Activated CD4-positive, alpha-beta T cell treated with anti-CD3 and anti-CD28 coated beads, Interleukin-2, amount 50 U/mL, for 4 hours (primary cell): ENCODE results near the gene SUGCT.

Source experiments
- DNase-seq, 2 experiments: peaks; one replicate each; pipeline ENCODE4 v3.0.0-alpha.2; 2020

Gene SUGCT

DNA sequence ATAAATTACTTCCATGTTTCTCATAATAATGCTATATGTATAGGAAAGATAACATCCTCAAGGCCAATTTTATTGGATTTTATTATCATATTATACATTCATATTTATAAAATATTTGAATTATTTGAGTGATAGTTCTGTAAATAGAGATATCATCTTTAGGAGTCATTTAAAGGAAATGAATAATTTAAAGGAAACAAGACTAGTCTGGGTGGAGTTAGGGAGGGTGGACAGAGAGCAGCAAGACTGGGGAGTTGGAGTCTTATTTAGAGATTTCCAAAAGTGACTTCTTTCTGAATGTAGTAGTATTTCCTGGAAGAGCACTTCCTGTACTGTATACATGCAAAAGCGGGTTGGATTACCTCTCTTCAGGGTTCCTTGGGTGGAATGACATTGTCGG, 342.3 kb downstream of the SUGCT start:
- no peak for DNase-seq

DNA sequence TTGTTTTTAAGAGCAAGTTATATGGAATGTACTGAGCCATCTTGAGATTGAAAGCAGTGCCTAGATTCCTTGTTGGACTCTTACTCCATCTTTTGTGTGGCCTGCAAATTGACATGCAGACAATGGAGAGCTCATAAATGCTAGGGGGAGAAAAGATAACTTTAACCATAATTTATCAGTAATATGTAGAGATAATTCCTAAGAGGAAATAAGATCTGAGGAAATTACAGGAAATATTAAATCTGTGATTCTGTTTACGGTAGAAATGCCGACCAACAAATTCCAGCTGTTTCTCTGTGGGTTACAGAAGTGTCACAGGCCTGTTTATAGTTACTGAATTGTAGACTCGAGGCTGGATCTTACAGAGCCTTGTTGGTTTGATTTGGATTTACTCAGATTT, 348.0 kb downstream of the SUGCT start:
- no peak for DNase-seq

DNA sequence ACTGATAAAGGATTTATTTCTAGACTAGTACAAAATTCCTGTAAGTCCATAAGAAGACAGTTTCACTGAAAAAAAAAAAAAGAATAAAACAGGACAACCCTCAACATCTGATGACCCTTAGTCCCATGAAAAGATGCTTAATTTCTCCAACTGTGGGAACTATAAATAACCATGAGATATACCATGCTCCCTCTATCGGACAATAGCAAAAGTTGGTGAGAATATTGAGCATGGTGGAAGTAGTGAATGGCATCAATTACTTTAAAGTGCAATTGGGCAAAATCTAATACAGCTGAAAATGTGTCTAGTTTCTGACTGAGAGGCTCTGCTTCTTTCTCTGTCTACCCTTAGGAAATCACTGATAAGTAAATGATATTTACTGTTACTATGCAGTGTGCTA, 348.8 kb downstream of the SUGCT start:
- no peak for DNase-seq

DNA sequence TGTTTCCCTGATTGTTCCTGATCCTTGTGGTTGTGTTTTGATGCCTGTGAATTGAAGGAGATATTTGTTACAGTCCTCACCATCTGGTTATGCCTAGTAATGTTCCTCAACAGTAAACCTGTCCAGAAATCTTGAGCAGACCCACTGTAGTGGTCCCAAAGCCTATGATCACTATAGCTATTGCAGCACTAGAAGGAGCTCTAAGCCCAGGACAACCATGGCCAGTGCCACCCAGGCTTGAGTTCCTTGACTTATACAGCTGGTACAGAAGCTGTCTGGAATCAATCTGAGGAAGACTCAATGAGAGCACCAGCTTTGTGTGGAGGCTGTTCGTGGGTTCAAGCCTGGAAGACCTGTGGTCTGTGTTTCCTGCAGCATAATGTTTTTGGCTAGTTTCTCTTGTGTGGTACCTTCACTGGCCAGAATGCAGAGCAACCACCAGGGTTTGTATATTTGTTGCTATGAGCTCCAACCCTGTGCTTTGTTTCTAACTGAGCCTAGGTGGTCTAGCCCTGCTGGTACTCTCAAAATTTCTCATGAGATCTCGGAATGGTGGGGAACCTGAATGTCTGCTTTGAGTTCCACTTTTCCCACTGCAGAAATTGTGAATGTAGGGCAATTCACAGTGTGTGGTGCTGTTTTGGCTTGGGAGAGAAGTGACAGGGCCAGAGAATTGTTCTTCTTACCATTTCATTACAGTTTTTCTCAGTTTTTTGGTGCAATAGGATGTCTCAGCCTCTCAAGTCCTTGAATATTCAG, 355.2 kb downstream of the SUGCT start:
- no peak for DNase-seq

DNA sequence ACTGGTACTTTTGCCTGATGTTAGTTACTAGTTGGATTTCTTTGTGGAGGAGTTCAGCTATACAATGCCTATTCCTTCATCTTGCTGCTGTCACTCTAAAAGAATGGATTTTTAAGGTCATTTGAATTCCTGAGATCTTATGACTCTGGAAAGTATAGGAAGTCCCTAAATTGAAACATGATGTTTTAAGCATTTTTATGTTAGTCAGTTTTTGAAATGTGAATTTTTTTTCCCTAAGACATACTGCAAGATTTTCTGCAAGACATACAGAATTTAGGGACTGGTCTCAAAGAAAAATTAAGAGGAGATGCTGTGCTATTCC, 355.8 kb downstream of the SUGCT start:
- DNase-seq, result no peak

DNA sequence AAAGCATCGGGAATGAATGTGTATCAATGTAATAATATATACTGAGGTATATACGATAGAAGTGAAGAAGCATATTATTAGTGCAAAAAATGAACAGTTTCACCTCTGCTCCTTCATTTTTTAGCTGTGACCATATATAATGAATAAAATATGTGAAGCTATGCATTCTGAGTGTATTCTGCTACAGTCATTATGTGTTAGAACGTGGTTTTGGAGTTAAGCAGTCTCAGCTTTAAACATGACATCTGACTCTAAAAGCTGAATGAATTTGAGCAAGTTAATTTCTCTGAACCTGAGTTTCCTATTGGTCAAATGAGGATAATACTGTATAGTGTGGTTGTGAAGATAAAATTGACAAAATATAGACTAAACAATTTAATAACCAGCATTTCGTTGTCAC, 358.1 kb downstream of the SUGCT start:
- DNase-seq, result no peak

DNA sequence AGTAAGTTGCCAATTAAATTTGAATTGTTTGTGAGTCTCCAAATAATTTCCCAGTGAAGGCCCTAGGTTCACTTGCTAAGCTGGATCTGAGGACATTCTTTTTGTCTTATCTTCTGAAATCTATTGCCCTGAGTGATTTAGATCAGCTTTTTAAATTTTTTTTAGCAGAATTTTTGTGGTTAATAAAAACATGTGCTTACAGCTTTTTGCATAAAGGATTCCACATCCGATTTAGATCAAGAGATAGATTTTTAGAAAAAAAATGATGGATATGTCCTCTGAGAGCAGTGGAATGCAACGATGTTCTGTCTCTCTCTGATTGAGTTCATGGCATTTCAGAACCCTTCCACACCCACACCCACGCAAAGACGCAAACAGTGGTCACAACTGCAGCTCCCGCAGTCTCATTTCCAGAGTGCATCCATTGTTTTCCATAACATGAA, 358.8 kb downstream of the SUGCT start:
- no peak for DNase-seq

DNA sequence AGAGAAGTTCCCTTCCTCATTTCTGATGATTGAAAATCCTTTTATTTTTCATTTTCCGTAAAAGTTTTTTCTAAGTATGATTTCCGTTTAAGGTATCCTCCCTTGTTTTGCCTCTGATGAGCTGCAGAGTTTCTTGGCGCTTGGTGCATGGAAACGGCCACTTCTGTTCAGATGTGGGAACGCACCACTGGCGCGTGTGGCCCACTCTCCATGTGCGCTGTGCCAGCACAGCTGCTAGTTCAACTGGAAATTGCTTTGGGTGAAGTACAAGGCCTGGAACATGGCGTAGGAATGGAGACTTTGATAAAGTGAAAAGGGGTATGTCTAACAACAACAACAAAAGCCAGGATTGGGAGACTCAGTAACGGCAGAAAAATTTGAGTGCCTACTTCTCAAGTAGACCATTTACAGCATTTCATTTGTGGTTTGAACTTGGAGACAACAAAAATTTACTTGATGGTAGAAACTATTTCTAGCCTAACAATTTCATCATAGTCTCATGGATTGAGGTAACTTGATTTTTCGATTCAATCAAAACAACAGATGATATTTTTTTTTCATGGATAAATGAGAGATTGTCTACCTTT, 364.2 kb downstream of the SUGCT start:
- DNase-seq, result no peak

DNA sequence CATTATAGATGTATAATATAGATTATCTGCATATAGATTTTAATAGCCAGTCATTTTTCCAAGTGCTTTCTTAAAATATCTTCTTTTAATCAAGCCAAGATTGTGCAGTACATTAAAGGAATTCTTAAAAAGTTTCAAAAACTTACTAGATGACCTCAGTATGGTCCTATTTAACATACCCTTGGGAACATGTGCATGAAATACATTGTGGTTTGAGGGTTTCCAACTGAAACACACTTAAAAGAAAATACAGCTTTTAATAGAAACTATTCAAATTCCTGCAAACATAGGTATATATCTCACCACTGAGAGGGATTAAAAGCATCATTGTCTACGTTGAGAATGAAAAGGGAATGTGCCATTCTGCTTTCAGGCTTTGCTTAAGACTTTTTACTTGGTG, 364.9 kb downstream of the SUGCT start:
- no peak for DNase-seq

DNA sequence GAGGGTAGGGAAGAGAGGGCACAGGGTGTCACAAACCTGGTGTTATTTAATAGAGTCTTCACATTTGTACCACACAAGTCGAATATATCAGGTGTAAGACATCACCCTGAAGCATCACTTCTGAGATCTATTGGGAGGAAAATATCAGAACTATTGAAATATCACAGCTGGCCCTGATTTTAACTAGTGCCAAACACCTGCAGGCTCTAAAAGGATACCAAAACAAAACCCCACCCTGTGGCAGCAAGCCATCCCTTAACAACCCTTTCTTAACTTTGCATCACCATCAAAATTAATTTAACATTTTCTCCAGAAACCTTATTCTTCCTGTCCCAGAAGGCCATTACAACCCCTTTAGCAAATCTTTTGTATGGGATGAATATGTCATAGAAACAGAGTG, 365.4 kb downstream of the SUGCT start:
- DNase-seq, result no peak

DNA sequence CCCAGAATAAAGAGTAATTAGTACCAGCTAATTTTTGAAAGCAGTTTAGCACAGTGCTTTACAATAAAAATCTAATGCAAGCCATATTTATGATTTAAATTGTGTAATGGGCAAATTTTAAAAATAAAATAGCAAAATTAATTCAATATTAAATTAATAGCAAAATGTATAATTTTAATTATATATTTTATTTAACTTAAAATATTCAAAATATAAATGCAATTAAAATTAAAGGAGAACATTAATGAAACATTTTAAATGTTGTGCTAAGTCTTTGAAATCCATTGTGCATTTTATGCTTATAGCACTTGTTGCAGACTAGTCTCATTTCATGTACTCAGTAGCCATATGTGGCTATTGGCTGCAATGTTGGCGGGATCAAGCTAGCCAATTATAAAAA, 367.6 kb downstream of the SUGCT start:
- no peak for DNase-seq

DNA sequence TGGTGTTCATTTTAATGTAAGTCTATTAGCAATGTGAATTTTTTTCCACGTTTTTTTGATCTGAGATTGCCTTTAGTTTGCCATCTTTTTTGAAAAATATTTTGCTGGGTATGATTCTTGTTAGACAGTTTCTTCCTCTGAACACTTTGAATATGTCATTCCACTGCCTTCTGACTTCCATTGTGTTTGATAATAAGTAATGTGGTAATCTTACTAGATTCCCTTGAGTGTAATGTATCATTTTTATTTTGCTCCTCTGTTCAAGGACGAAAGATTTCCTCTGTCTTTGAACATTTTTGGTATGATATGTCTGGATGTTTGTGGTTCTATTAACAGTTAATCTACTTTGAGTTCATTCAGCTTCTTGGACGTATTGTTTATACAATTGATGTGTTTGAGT, 371.4 kb downstream of the SUGCT start:
- no peak for DNase-seq

DNA sequence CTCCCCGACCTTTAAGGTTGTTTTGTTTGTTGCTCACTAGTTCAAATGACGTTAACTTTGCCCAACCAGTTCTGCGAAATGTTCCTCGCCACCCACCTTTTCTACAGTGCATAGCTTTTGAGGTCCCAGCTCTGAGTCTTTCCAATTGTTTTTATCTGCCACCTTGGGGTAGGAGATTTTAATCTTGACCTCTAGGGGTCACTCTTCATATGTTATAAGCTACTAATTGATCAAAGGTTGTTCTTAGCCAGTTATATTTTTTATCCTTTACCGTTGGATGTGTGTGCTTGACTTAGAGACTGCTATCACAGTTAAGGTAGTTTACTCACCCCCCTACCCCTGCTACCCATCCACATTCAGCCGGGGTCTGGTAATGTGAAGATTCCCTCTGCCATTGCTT, 372.4 kb downstream of the SUGCT start:
- no peak for DNase-seq

DNA sequence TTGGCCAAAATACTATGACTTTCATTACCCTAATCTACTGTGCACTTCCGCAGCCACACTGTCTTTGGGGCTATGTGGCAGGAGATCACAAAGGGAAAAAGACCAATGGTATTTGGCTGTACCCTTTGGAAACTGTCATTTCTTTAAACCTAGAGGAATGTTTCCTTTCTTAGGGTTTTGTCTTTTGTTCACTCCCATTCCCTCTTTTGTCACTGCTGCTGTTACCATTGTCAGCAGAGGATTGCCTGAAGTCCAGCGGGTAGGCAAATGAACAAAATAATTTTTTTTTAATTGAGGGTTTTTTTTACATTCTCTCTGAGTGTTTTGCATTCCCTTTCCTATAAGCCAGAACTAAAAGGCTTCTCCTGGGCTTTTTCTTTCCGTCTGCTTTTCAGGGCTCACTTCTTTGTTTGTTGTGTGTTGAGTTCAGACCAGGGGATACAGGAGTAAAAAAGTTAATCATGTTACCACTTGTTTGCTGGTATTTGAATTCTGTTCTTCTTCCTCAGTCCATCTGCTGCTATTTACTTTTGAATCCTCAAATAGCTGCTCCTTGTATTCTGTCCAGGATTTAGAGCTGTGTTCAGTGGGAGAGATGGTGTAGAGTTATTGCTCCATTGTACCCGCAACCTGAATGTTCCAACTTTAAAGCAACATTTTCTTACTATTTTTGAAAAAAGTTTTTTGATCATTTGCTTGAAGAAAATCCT, 374.6 kb downstream of the SUGCT start:
- no peak for DNase-seq

DNA sequence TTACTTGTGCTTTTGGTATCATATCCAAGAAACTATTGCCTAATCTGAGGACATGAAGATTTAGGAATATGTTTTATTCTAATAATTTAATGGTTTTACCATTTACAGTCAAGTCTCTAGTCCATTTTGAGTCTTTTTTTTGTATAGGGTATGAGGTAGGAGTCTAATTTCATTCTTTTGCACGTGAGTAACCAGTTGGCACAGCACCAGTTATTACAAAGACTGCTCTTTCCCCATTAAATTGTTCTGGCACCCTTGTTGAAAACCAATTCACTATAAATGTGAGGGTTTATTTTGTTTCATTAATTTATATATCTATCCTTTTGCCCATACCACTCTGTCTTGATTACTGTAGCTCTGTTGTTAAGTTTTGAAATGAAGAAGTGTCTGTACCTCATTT, 381.6 kb downstream of the SUGCT start:
- no peak for DNase-seq

DNA sequence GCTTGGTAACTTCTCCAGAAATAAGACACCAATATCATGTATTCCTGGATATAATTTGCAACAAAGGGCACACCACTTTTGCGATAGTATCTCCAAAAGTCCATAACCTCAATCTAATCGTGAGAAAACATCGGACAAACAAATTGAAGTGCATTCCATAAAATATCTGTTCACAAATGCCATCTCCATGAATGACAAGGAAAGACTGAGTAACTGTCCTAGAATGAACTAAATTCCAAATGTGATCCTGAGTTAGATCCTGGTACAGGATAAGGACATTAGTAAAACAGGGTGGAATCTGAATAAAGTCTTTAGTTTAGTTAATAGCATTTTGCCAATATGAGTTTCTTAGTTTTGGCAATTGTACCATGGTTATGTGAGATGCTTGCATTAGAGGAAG, 384.2 kb downstream of the SUGCT start:
- DNase-seq, result no peak

DNA sequence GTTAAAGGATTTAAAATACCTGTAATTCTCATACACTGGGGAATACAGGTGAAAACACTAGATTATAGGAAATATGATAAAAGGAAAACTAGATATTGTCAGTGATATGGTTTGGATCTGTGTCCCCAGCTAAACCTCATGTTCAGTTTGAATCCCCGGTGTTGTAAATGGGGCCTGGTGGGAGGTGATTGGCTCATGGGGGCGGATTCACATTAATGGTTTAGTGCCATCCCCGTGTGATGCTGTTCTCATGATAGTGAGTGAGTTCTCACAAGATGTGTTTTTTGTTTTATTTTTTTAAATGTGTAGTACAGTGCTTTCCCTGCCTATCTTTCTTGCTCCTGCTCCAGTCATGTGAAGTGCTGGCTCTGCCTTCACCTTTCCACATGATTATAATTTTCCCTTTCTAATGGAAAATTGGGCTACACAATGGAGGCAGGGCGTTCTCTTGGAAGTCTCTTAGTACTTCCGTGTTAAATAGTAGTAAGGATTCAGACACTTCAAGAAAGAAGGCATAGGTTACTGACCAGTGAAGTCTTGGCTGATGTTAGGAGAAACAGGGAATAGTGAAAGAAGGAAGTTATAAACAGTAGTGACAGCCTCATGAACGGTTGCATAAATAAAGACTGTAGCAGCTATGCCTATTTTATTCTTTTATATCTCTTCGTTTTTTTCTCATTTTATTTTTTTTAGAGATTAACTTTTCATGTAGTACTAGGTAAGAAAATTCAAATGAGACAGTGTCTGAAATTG, 386.4 kb downstream of the SUGCT start:
- DNase-seq, result no peak

DNA sequence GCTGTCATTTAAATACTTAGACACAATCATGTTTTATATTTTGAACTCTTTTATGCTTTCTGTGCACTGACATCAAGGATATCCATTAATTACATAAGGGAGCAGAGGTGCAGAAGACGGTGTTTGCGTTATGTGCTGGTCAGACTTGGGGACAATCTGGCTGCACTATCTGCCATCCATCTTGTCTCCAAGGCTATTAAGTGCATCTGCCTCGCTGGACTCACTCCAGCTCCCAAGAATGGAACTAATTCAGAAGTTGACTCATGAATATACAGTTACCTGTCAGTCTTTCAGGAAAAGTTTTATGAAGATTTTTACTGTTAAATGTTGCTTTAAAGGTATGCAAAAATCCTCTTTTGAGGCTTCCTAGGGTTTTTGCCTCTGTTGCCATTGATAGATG, 391.0 kb downstream of the SUGCT start:
- DNase-seq, result no peak

DNA sequence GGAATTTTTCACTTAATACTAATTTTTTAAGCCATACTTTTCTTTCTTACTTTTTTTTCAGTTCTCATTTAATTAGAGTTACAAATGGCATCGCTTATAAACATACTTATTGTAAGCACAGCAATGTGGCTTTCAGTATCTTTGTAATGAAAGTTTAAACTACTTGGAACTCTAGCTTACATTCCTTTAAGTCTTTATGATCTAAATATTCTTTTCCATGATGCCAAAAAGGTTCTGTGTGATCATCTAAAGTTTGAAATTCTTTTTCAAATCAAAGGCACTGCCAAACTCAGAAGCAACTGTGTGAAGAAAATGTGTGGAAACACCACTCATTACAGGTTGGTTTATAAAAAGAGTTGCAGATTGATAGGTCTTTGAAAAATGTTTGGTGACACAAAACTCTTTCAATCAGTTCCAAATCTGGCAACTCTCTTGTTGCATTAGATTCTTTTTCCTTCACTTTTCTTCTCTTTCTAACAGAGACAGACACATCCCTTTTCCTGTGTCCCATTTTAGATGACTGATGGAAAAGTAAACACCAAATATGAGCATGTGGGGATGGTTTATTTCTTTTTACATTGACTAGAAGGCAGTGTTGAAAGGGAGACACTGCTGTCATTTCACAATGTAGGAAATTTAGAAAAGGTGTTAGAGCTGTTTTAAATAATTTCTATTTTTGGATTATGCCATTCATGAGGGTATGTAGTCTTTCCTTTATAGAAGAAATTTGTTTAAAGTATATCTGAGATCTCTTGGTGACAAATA, 392.3 kb downstream of the SUGCT start:
- no peak for DNase-seq

DNA sequence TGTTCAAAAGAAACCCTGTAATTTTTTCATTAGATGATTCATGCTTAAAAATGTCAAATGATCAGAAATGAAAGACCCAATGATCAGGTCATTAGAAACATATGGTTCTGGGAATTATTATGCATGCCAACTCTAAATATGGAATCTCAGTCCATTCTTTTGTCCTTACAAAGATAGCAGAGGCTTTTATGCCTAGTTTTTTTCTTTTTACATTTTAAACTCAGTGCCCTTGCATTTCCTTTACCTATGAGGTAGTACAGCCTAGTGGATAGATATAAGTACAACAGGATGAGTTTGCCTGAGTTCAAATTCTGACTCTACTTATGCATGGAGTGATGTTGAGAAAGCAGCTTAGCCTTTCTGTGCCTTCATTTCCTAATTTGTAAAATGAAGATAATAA, 392.9 kb downstream of the SUGCT start:
- no peak for DNase-seq

DNA sequence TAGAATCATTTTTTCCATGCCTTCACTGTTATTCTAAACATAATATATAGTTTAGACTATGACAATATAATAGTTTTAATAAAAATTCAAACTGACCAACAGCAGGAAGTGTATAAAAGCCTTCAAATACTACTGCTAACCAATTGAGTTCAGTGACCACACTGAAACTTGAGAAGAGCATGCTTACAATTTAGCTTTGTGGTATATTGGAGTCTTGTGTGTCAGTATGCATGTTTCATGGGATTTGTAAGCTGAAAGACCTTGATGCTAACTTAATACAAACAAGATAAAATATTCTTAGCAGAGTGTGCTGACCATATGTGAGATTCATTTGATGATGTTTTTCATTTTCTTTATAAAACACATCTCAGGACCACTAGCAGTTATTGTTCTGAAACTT, 395.5 kb downstream of the SUGCT start:
- DNase-seq, result no peak

DNA sequence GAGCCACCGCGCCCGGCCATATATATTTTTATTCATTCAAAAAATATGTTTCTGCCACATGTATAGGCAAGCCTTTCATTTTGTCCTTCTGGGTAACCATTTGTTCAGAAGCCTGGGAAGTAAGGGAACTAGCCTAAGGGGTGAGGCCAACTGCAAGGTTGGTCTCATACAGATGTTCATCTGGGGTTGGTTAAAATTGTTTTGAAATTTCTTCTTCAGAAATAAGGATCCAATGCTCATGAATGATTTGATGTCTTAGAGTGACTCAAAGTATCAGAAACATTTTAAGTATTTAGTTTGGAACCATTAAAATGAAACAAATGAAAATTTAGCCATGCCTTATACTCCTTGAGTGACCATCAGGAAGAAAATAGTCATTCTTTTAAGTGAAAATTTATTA, 397.2 kb downstream of the SUGCT start:
- DNase-seq, result no peak

DNA sequence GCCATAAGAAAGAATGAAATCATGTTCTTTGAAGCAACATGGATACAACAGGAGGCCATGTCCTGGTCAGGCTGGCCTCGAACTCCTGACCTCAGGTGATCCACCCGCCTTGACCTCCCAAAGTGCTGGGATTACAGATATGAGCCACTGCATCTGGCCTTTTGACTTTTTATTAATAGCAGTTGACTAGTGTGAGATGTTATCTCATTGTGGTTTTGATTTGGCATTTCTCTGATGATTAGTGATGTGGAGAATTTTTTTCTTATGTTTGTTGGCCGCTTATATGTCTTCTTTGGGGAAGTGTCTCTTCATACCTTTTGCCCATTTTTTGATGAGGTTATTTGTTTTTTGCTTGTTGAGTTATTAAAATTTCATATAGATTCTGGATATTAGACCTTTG, 400.9 kb downstream of the SUGCT start:
- DNase-seq, result no peak
